Activated CD4-positive, alpha-beta T cell treated with anti-CD3 and anti-CD28 coated beads for 1 hour (primary cell): Measurements from ENCODE around the gene RTN4RL2.

Experiments used
- DNase-seq: peaks from one replicate; pipeline ENCODE4 v3.0.0-alpha.2; 2020

The RTN4RL2 gene

DNA sequence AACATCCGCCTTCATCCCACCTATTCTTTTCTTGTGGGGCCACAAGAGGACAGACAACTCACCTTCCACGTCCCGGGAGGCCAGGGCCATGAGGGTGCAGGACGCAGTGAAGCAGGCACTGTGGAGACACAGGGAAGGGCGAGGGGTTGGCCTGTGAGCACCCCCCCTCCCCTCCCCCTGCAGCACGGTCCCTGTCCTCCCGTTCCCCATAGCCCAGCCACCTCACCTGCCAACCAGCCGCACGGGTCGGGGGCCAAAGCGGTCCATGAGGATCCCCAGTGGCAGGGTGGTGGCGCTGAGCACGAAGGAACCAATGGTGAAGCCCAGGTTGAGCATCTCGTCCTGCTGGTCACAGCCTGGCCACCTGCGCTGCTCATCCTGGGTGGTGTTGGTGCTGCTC, 40.6 kb downstream of the RTN4RL2 start:
- DNase-seq: no peak

DNA sequence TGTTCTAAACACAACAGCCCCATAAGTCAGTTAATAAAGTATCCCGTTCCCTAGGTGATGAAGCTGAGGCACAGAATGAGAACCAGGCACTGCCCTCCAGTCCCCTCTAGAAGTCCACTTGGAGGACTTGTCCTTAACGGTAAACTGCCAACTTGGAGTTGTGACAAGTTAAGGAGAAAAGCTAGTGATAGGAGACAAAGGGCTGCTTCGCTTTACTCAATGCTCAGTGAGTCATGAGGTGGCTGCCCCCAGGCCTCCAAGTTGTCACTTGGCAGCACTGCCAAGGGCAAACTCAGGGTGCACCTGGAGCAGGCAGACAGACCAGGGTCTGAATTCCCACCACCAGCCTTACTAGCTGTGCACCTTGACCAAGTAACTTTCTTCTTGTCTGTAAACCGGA, 41.6 kb downstream of the RTN4RL2 start:
- DNase-seq: no peak

DNA sequence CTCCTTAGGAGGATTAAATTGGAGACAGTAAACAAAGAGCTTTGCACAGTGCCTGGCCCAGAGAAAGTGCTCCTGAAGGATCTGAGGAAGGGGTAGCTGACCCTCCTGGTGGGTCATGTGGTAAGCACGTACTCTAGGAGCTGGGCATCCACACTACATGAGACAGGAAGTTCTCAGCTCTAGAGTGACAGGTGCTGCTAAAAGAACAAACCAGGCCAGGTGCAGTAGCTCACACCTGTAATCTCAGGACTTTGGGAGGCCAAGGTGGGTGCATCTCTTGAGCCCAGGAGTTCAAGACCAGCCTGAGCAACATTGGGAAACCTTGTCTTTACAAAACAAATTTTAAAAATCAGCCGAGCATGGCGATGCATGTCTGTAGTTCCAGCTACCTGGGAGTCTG, 42.0 kb downstream of the RTN4RL2 start:
- DNase-seq: no peak

DNA sequence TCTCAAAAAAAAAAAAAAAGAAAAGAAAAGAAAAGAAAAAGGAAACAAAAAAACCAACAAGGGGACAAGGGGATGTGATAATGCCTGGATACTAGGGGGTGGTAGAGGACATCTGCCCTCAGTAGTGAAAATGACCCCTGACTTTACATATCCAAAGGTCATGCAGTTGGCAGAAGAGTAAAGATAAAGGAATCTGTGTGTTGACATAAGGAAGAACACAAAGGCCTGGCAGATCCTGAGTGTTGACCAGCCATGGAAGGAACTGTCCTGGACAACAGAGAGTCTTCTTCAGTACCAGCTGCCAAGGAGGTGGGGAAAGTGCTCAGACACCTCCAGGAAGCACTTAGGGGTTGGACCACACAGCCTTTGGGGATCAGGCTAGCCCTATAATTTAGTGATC, 42.5 kb downstream of the RTN4RL2 start:
- DNase-seq: no peak

DNA sequence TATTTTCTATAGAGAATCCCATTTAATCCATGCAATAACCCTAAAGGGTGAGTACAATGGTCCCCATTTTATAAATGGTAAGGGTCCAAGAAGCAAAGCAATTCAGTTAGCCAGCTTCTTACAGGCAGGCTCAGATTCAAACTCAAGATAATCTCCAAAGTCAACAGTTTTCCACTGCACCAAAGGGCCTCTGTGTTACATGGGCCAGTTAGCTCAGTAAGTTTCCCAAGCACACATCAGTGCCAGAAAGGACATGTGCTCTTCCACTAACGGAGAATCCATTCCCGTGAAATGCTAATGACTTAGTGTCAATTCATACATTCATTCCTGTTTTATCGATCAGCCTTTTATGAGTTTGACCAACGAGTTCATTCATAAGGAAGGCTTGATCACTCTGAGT, 44.2 kb downstream of the RTN4RL2 start:
- no peak for DNase-seq

DNA sequence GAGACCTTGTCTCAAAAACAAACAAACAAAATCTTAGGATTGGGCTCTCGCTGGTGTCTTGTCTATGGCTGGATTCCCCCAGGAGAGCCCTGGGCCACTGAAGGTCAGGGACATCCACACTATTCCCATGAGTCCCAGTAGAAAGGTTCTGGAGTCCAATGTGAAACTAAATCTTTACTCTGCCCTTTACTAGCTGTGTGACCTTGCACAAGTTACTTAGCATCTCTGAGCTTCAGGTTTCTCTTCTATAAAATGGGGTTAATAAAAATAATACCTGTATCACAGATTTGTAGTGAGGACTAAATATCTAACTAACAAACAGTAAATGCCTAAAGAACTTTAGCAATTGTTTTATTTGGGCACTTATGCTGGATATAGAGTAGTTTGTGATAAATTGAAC, 46.2 kb downstream of the RTN4RL2 start:
- DNase-seq: no peak

DNA sequence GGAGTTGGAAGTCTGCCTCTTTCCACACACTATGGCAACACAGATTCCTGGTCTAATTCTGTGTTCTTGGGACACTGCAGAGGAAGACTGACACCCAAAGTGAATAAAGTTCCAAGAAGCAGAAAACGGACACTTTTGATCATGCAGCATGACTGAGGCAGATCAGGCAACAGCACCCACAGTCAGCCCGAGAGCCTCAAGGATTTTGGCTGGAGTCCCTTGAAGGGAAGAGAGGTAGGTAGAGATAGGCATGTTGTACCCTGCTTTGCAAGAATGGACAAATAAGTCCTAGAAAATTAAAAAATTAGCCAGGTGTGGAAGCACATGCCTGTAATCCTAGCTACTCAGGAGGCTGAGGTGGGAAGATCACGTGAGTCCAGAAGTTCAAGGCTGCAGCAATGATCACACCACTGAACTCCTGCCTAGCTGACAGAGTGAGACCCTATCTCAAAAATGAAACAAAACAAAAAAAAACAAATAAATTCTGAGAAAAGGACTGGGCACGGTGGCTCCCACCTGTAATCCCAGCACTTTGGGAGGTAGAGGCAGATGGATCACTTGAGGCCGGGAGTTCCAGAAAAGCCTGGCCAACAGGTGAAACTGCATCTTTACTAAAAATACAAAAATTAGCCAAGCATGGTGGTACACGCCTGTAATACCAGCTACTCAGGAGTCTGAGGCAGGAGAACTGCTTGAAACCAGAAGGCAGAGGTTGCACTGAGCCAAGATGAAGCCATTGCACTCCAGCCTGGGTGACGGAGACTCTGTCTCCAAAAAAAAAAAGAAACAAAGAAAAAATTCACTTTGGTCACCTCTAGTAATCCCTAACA, 48.2 kb downstream of the RTN4RL2 start:
- no peak for DNase-seq

DNA sequence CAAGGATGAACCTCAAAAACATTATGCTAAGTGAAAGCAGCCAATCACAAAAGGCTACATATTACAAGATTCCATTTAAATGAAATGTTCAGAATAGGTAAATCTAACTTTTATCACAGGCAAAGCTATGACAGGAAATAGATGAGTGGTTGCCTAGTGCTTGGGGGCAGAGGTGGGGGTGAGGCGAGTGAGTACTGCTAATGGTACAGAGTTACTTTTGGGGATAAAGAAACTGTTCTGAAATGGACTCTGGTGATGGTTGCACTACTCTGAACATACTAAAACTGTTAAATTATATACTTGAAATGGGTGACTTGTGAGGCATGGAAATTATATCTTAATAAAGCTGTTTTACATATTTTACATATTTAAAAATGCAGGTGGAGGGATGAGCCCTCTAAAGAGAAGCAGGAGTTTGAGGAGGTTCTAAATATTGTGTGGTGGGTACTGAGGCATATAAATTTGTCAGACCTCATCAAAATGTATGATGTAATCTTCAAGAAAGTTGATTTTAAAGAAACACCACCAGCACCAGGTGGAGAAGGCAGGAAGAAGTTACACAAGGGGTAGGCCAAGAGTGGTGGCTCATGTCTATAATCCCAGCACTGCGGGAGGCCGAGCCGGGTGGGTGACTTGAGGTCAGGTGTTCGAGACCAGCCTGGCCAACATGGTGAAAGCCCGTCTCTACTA, 51.6 kb downstream of the RTN4RL2 start:
- no peak for DNase-seq

DNA sequence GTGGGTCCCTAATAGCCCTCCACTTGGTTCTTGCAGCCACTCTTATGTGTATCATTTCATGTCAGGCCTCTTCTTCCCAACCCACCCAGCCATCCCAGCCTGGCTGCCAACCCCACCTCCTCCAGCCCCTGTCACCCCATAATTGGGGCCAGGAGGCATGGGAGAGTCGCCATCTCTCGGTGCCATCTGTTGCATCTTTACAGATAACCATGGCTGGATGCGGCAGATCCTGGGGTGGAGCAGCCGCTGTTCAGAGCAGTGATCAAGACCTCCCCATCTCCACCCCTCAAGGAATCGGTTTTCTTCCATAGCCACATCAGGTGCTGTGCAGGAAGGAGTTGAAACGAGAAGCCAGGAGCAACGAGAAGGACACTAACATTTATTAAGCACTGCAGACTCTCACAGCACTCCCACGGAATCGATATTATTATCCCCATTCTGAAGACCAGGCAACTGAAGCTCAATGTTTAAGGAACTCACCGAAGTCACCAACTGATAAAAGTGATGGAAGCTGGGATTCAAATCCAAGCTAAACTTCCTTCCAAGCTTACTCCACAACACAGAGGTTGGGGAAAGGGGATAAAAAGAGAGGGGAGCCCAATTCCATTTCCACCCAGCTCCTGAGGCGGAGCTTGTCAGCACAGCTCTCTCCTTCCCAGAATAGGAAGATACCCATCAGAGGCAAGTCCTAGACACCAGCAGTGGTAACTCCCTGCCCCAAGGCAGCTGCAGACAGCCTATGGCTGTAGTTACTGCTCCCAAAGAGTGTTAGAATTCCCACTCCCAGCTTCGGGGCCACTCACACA, 52.5 kb downstream of the RTN4RL2 start:
- no peak for DNase-seq

DNA sequence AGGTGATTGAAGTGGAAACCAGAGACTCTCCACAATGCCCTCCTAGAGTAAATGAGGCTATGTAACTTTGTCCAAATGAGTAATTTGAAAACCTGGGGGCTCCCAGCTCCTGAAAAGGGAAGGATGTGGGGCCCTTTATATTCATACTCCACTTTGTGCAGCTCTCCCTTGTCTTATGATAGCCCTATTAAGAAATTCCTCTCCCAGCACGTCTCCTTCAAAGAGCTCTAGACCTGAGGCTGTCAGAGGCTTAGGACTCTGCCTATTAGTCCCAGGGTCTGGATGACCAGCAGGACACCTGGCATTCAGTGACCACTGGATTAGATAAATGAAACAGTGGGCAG, 53.1 kb downstream of the RTN4RL2 start:
- no peak for DNase-seq

DNA sequence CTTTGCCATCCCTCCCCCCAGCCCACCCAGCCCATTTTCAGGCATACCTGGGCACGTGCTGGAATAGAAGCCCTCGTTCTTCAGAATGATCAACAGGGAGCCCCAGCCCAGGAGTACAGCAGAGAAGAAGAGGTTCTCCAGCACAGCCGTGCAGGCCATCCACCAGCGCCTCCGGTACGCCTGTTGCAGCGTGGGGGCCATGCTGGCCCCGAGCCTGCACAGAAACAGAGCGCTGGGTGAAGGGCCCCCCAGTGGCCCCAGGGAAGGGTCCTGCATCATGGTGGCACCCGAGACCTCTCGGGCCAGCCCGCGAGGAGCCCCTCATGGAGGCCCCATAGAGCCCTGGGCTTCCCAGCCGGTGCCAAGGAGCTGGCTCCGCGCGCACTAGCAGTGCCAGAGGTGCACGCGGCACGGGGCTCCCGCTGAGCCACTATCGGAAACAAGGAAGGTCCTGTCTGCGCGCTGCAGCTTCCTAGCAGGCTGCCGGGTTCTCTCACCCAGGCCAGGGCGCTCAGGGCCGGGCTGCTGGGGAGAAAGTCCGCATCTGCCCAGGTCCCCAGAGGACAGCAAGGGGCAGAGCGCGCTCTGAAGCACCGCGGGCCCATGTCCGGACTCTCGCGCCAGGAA, 53.7 kb downstream of the RTN4RL2 start:
- DNase-seq: no peak

DNA sequence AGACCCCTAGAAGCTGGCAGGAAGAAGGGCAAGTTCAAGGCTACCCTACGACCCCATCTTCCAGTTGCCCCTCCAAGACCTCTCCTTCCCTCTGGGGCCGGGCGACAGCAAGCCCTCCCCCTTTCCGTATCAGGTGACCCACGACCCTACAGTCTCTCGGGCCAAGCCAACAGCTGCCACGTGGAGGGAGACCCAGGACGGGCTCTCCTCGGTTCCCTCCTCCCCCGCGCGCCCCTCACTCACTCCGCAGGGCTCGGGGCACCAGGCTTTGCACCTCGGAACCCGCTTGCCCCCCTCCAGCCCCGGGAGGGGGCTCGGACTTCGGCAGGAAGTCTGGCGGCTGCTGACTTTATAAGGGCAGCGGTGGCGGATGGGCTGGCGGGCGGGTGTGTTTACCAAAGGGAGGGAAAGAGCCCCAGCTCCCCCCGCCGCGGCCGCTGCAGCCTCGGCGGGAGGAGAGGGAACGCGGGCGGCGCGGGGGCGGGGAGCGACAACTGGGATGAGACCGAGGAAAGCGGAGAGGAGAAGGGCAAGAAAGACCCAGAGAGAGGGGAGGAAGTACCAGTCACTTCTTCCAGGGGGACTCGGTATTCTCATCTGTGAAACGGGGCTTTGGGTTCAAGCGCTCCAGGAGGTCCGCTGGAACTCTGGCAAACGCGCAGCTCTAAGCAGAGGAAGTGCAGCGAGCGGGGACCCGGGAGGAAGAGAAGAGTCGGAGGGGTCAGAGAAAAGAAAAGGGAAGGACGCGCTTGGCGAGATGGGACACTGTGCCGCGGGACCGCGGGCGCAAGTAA, 54.4 kb downstream of the RTN4RL2 start:
- DNase-seq: no peak

DNA sequence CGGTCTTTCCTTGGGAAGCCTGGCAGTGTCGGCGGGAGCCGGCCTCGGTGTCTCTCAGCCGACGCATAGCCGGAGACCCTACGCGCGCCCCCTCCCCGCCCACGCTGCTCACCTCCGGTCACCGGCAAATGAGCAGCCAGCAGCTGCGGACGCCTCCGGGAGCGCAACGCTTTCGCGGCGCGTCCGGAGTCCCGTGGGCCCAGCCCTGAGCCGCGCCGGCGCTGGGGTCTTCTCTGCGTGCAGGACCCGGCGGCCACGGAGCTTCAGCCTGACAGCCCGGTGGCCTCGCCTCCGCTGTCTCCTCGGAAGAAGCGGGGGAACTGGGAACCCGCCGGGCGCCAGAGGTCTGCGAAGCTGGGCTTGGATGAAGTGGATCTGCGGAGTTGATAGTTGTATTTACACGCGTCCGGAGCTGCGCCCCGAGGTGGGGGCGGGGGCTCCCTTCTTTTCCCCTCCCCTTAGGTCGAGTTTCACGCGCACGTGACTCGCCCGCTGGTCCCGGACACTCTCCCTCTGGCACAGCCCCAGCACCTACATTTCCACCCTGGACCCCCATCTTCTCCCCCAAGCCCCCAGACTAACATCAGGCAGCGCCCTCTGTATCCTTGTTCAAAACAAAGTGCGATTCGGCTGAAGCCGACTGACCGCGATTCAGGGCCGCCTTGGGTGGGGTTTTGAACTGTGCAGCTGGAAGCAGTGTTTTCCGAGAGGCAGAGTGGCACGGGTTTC, 55.2 kb downstream of the RTN4RL2 start, which contains the start of gene SLC43A1:
Gene SLC43A1 (minus strand): TSS at position 371 of the 729 bp plus-strand sequence. CDS start 1,591 bp downstream, outside the sequence.
- DNase-seq: no peak

DNA sequence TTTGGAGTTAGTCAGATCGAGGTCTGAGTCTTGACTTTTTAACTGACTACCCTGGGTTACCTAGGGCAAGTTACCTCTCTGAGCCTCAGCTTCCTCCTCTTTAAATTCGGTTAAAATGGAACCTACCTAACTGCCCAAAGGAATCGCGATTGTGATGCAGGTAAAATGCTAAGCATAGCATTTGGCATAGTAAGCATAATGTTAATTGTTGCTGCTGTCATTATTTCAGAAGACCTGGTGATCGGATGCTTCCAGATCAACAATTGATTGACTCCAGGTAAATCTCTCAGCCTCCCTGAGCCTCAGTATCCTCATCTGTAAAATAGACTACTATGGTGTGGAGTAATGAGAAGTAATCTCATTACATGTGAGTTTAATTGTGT, 55.7 kb downstream of the RTN4RL2 start:
- DNase-seq: no peak

DNA sequence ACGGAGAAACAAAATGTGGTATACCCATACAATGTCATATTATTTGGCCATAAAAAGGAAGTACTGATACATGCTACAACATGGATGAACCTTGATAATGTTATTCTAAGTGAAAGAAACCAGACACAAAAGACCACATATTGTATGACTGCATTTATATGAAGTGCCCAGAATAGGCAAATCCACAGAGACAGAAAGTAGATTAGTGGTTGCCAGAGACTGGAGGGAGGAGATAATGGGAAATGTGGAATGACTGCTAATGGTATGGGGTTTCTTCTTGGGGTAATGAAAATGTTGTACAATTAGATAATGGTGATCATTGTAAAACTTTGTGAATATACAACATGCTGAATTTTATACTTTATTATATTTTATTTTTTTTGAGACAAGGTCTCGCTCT, 60.8 kb downstream of the RTN4RL2 start:
- no peak for DNase-seq

DNA sequence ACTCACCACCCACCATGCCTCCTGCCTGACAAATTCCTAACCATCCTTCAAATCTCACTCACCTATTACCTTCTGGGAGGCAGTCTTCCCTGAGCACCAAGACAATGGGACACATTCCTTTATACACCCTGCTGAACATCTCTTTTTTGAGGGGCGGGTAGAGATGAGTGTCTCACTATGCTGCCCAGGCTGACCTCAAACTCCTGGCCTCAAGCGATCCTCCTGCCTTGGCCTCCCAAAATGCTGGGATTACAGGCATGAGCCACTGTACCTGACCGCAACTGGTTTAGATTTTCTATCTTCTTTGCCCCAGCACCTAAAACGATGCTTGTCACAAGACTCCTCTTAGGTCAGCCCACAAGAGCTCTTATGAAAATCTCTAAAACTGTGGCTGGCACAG, 63.1 kb downstream of the RTN4RL2 start:
- DNase-seq: no peak
